Activated T-cell treated with anti-CD3 and anti-CD28 coated beads, Interleukin-2, amount 50 U/mL, for 72 hours (primary cell): Measurements from ENCODE around the gene INPP4B. TPM values are rescaled to one million over a fixed set of nuclear protein-coding genes. Genes with fewer than 3 reads are reported as not detected.

Experiments
- ATAC-seq, 2 donors: fragments of 150-1000 bp; cut with Tn5 transposase; replicated peaks in 1 of 2; 2 replicates each; pipeline ENCODE4 v1.10.0; 2021; ENCODE audit warnings: moderate library complexity in 2 of 2, mild to moderate bottlenecking in 1 of 2
- DNase-seq, 2 donors: peaks; one replicate each; pipeline ENCODE4 v3.0.0; 2021 to 2022; ENCODE audit warnings: mixed read lengths in 1 of 2
- H3K27ac Mint-ChIP-seq: one replicate; pipeline ENCODE4 v1.8.0; 2022; ENCODE audit warnings: mild to moderate bottlenecking, moderate library complexity, mixed read lengths
- H3K27me3 Mint-ChIP-seq: one replicate; pipeline ENCODE4 v1.8.0; 2022; ENCODE audit warnings: low read depth, mixed read lengths
- H3K36me3 Mint-ChIP-seq, 2 donors: one replicate each; pipeline ENCODE4 v1.8.0; 2022; ENCODE audit warnings: mixed read lengths in 2 of 2, mild to moderate bottlenecking in 1 of 2; ENCODE audit not compliant: insufficient read depth in 2 of 2
- H3K4me1 Mint-ChIP-seq: one replicate; pipeline ENCODE4 v1.8.0; 2022; ENCODE audit warnings: low read depth, mixed read lengths
- H3K4me3 Mint-ChIP-seq, 2 donors: one replicate each; pipeline ENCODE4 v1.8.0; 2022; ENCODE audit warnings: mild to moderate bottlenecking in 2 of 2, mixed read lengths in 2 of 2, moderate library complexity in 2 of 2
- H3K9me3 Mint-ChIP-seq, 2 donors: one replicate each; pipeline ENCODE4 v1.8.0; 2022; ENCODE audit warnings: mixed read lengths in 2 of 2
- total RNA-seq, 2 donors: library from RNA; stranded (reverse); gene quantifications; one replicate each; pipeline ENCODE4 v1.2.3, GENCODE V29; 2022

INPP4B gene
- total RNA-seq, 2 donors from 2014 or later: 64.9 to 67.3 TPM

GRCh38 chr4:142435599-142436235 lies 410.4 kb downstream of the INPP4B start:
- H3K27ac Mint-ChIP-seq: no peak overlapping the region
- DNase-seq (no peak), ATAC-seq (no peak)
- H3K27me3 Mint-ChIP-seq: no peaks in the 10 kb centered on the region
- peaks cover 33% of the 10 kb centered on the region for H3K4me1 Mint-ChIP-seq
- no peak overlapping the region for H3K4me3 Mint-ChIP-seq
- H3K9me3 Mint-ChIP-seq: peaks cover 0 to 2% of the 10 kb centered on the region in 2 donors
- H3K36me3 Mint-ChIP-seq: peaks cover 12 to 18% of the 10 kb centered on the region in 2 donors

- H3K9me3 Mint-ChIP-seq: peaks cover 0 to 2% of the 10 kb centered on the region in 2 donors
- H3K27me3 Mint-ChIP-seq: no peaks in the 10 kb centered on the region
- peaks cover 33% of the 10 kb centered on the region for H3K4me1 Mint-ChIP-seq
- ATAC-seq (peak in 1 of 2 donors; percentile 36), DNase-seq (no peak)
- peaks cover 10 to 18% of the 10 kb centered on the region in 2 donors for H3K36me3 Mint-ChIP-seq
- no peak overlapping the region for H3K4me3 Mint-ChIP-seq
- peak overlapping the region; percentile 55 for H3K27ac Mint-ChIP-seq
Observed at GRCh38 chr4:142434519-142435224, 411.4 kb downstream of the INPP4B start.

- Mint-ChIP-seq H3K27me3 (no peaks in the 10 kb centered on the region), H3K9me3 (peaks cover 0 to 2% of the 10 kb centered on the region in 2 donors), H3K4me3 (no peak overlapping the region), H3K4me1 (peaks cover 11% of the 10 kb centered on the region), H3K27ac (no peak overlapping the region), H3K36me3 (peaks cover 3 to 11% of the 10 kb centered on the region in 2 donors)
- no peak for DNase-seq
- ATAC-seq: no peak
Observed at GRCh38 chr4:142428715-142429114, 417.4 kb downstream of the INPP4B start.

- ATAC-seq: no peak
- no peak for DNase-seq
- Mint-ChIP-seq H3K36me3 (peaks cover 3 to 7% of the 10 kb centered on the region in 2 donors), H3K9me3 (peaks cover 0 to 2% of the 10 kb centered on the region in 2 donors), H3K4me1 (peaks cover 5% of the 10 kb centered on the region), H3K27ac (no peak overlapping the region), H3K4me3 (no peak overlapping the region), H3K27me3 (no peaks in the 10 kb centered on the region)
Observed at GRCh38 chr4:142427456-142427855, 418.6 kb downstream of the INPP4B start.

GRCh38 chr4:142423861-142424260 lies 422.2 kb downstream of the INPP4B start:
- Mint-ChIP-seq H3K9me3 (peaks cover 0 to 2% of the 10 kb centered on the region in 2 donors), H3K4me3 (no peak overlapping the region), H3K36me3 (peaks cover 2 to 6% of the 10 kb centered on the region in 2 donors), H3K27me3 (no peaks in the 10 kb centered on the region), H3K27ac (no peak overlapping the region), H3K4me1 (peaks cover 18% of the 10 kb centered on the region)
- ATAC-seq (no peak), DNase-seq (no peak)

GRCh38 chr4:142420311-142421095 lies 425.6 kb downstream of the INPP4B start:
- H3K9me3 Mint-ChIP-seq: peaks cover 0 to 2% of the 10 kb centered on the region in 2 donors
- DNase-seq (no peak), ATAC-seq (no peak)
- no peak overlapping the region for H3K4me3 Mint-ChIP-seq
- peaks cover 46% of the 10 kb centered on the region for H3K4me1 Mint-ChIP-seq
- H3K36me3 Mint-ChIP-seq: peaks cover 0 to 6% of the 10 kb centered on the region in 2 donors
- H3K27me3 Mint-ChIP-seq: no peaks in the 10 kb centered on the region
- no peak overlapping the region for H3K27ac Mint-ChIP-seq

GRCh38 chr4:142419712-142420111 lies 426.4 kb downstream of the INPP4B start:
- H3K4me1 Mint-ChIP-seq: peaks cover 52% of the 10 kb centered on the region
- H3K36me3 Mint-ChIP-seq: peaks cover 0 to 8% of the 10 kb centered on the region in 2 donors

GRCh38 chr4:142418697-142419096 lies 427.4 kb downstream of the INPP4B start:
- Mint-ChIP-seq H3K4me1 (peaks cover 62% of the 10 kb centered on the region), H3K36me3 (peaks cover 0 to 9% of the 10 kb centered on the region in 2 donors), H3K4me3 (no peak overlapping the region), H3K9me3 (peaks cover 0 to 4% of the 10 kb centered on the region in 2 donors), H3K27ac (peak overlapping the region; percentile 38), H3K27me3 (no peaks in the 10 kb centered on the region)
- no peak for DNase-seq
- ATAC-seq: no peak

More at GRCh38 chr4:142419712-142420111, 426.4 kb downstream of the INPP4B start:
- no peak overlapping the region for H3K4me3 Mint-ChIP-seq
- ATAC-seq: no peak
- DNase-seq: no peak
- peaks cover 0 to 4% of the 10 kb centered on the region in 2 donors for H3K9me3 Mint-ChIP-seq
- H3K27me3 Mint-ChIP-seq: no peaks in the 10 kb centered on the region
- H3K27ac Mint-ChIP-seq: no peak overlapping the region

GRCh38 chr4:142416711-142417275 lies 429.3 kb downstream of the INPP4B start:
- H3K9me3 Mint-ChIP-seq: peaks cover 0 to 4% of the 10 kb centered on the region in 2 donors
- no peaks in the 10 kb centered on the region for H3K27me3 Mint-ChIP-seq
- DNase-seq (no peak), ATAC-seq (peak; percentile 96)
- peaks cover 0 to 7% of the 10 kb centered on the region in 2 donors for H3K36me3 Mint-ChIP-seq
- H3K27ac Mint-ChIP-seq: peak overlapping the region; percentile 97
- peak overlapping the region; percentile 80 to 85 for H3K4me3 Mint-ChIP-seq
- peaks cover 74% of the 10 kb centered on the region for H3K4me1 Mint-ChIP-seq

GRCh38 chr4:142416121-142416520 lies 430.0 kb downstream of the INPP4B start:
- Mint-ChIP-seq H3K4me1 (peaks cover 78% of the 10 kb centered on the region), H3K4me3 (peak overlapping the region; percentile 51 to 80), H3K27me3 (no peaks in the 10 kb centered on the region), H3K36me3 (peaks cover 0 to 6% of the 10 kb centered on the region in 2 donors), H3K9me3 (peaks cover 0 to 4% of the 10 kb centered on the region in 2 donors), H3K27ac (peak overlapping the region; percentile 97)
- DNase-seq (no peak), ATAC-seq (no peak)

- H3K4me3 Mint-ChIP-seq: peak overlapping the region in 1 of 2 donors; percentile 20
- peaks cover 82% of the 10 kb centered on the region for H3K4me1 Mint-ChIP-seq
- ATAC-seq: no peak
- H3K9me3 Mint-ChIP-seq: peaks cover 0 to 4% of the 10 kb centered on the region in 2 donors
- peaks cover 0 to 6% of the 10 kb centered on the region in 2 donors for H3K36me3 Mint-ChIP-seq
- H3K27ac Mint-ChIP-seq: peak overlapping the region; percentile 66
- DNase-seq: no peak
- no peaks in the 10 kb centered on the region for H3K27me3 Mint-ChIP-seq
Observed at GRCh38 chr4:142414366-142414990, 431.6 kb downstream of the INPP4B start.

GRCh38 chr4:142413485-142413884 lies 432.6 kb downstream of the INPP4B start:
- Mint-ChIP-seq H3K27me3 (no peaks in the 10 kb centered on the region), H3K27ac (no peak overlapping the region), H3K9me3 (peaks cover 0 to 4% of the 10 kb centered on the region in 2 donors), H3K4me3 (no peak overlapping the region), H3K4me1 (peaks cover 82% of the 10 kb centered on the region), H3K36me3 (peaks cover 0 to 6% of the 10 kb centered on the region in 2 donors)
- no peak for DNase-seq
- ATAC-seq: no peak
